ENCODE measurements around the gene RTKN. TPM values are rescaled to one million over a fixed set of nuclear protein-coding genes. Genes with fewer than 3 reads are reported as not detected.

The RTKN gene
- total RNA-seq, 6 donors from 2014 or later = 26.7 to 95.3 (median 34.0) TPM

- H3K4me3 ChIP-seq = peak overlapping the region; percentile 66 to 91 (median 80)
- no peak for ATAC-seq (ENCODE audit: low FRiP score in 2 of 2)
- peaks cover 0 to 26% (median 12%) of the 10 kb centered on the region in 4 donors for H3K36me3 ChIP-seq
- 0 to 8% methylated on average over 5 to 10 of the region's 10 CpGs for WGBS, 2 donors
- H3K9me3 ChIP-seq = no peaks in the 10 kb centered on the region
- peak overlapping the region; percentile 64 to 99 (median 88) for H3K27ac ChIP-seq
- H3K4me1 ChIP-seq = peaks cover 35 to 53% (median 38%) of the 10 kb centered on the region in 4 donors
- no peak for TF ChIP-seq POLR2A (IDR thresholded peaks at IDR 0.05)
- TF ChIP-seq EP300 (IDR thresholded peaks at IDR 0.05) = no peak
- TF ChIP-seq CTCF (IDR thresholded peaks at IDR 0.05) = no peak
- no peak for TF ChIP-seq POLR2AphosphoS5 (IDR thresholded peaks at IDR 0.05)
- no peak for DNase-seq
- H3K27me3 ChIP-seq = no peaks in the 10 kb centered on the region
Measured at GRCh38 chr2:74458938-74459363, 17.2 kb upstream of the RTKN start.

GRCh38 chr2:74458132-74458937 is 16.6 kb upstream of the RTKN start, which contains the start of gene WBP1:
Gene WBP1, plus strand, starts transcription at chr2:74458438. Its CDS starts 165 bp downstream, at chr2:74458603.
- no peaks in the 10 kb centered on the region for H3K27me3 ChIP-seq
- peaks cover 32 to 50% (median 34%) of the 10 kb centered on the region in 4 donors for H3K4me1 ChIP-seq
- peaks cover 0 to 26% (median 12%) of the 10 kb centered on the region in 4 donors for H3K36me3 ChIP-seq
- WGBS, 2 donors = 1 to 2% methylated on average over 26 to 30 of the region's 38 CpGs
- no peaks in the 10 kb centered on the region for H3K9me3 ChIP-seq
- DNase-seq = peak; percentile 91 to 100
- peak within 1 kb of the TSS; percentile 66 to 91 (median 80) for H3K4me3 ChIP-seq
- TF ChIP-seq POLR2A (IDR thresholded peaks at IDR 0.05) (peak in 3 of 4 donors; percentile 8 to 71 (median 14)), POLR2AphosphoS5 (IDR thresholded peaks at IDR 0.05) (peak; percentile 7 to 75), CTCF (IDR thresholded peaks at IDR 0.05) (no peak)
- peak; percentile 95 to 98 for ATAC-seq (ENCODE audit: low FRiP score in 2 of 2)
- peak within 1 kb of the TSS; percentile 94 to 99 (median 98) for H3K27ac ChIP-seq

- 0 to 1% methylated on average over 16 to 32 of the region's 46 CpGs for WGBS, 2 donors
- H3K9me3 ChIP-seq = no peaks in the 10 kb centered on the region
- peak overlapping the region; percentile 94 to 99 (median 98) for H3K27ac ChIP-seq
- peak overlapping the region; percentile 66 to 87 (median 76) for H3K4me3 ChIP-seq
- peak; percentile 43 to 58 for ATAC-seq (ENCODE audit: low FRiP score in 2 of 2)
- TF ChIP-seq EP300 (IDR thresholded peaks at IDR 0.05) (no peak), POLR2A (IDR thresholded peaks at IDR 0.05) (peak in 3 of 4 donors; percentile 71 to 92 (median 92)), POLR2AphosphoS5 (IDR thresholded peaks at IDR 0.05) (peak; percentile 81 to 89), CTCF (IDR thresholded peaks at IDR 0.05) (peak in 1 of 6 experiments; percentile 10)
- peaks cover 0 to 20% (median 11%) of the 10 kb centered on the region in 4 donors for H3K36me3 ChIP-seq
- peak; percentile 77 to 93 for DNase-seq
- no peaks in the 10 kb centered on the region for H3K27me3 ChIP-seq
- peaks cover 32 to 50% (median 34%) of the 10 kb centered on the region in 4 donors for H3K4me1 ChIP-seq
Measured at GRCh38 chr2:74457549-74458131, 15.9 kb upstream of the RTKN start.

- H3K27me3 ChIP-seq = no peaks in the 10 kb centered on the region
- TF ChIP-seq EP300 (IDR thresholded peaks at IDR 0.05) = no peak
- no peak for TF ChIP-seq CTCF (IDR thresholded peaks at IDR 0.05)
- no peak for TF ChIP-seq POLR2A (IDR thresholded peaks at IDR 0.05)
- TF ChIP-seq POLR2AphosphoS5 (IDR thresholded peaks at IDR 0.05) = no peak
- no peaks in the 10 kb centered on the region for H3K9me3 ChIP-seq
- WGBS, 2 donors = 2 to 3% methylated on average over 11 to 22 of the region's 27 CpGs
- H3K4me3 ChIP-seq = peak overlapping the region; percentile 66 to 87 (median 76)
- peaks cover 0 to 15% (median 6%) of the 10 kb centered on the region in 4 donors for H3K36me3 ChIP-seq
- DNase-seq (no peak), ATAC-seq (ENCODE audit: low FRiP score in 2 of 2) (peak in 1 of 2 donors; percentile 38)
- H3K27ac ChIP-seq = peak overlapping the region; percentile 94 to 99 (median 98)
- H3K4me1 ChIP-seq = peaks cover 32 to 50% (median 34%) of the 10 kb centered on the region in 4 donors
Measured at GRCh38 chr2:74457129-74457548, 15.4 kb upstream of the RTKN start.

Data from upper lobe of left lung (tissue), 6 donors.